Measurements from ENCODE around the gene PFKP. TPM values are rescaled to one million over a fixed set of nuclear protein-coding genes. Genes with fewer than 3 reads are reported as not detected.

Gene PFKP
- total RNA-seq, 1 experiment from 2014 or later, result 232 TPM

GRCh38 chr10:3122034-3122433 is 54.7 kb downstream of the PFKP start:
- Histone ChIP-seq H3K27ac (ENCODE audit: low read length) (no peak overlapping the region), H3K36me3 (ENCODE audit: control insufficient read depth, insufficient read depth, low read length) (peaks cover 13% of the 10 kb centered on the region), H3K9me3 (ENCODE audit: control insufficient read depth, insufficient read depth, low read depth, low read length) (no peaks in the 10 kb centered on the region), H3K4me1 (ENCODE audit: control insufficient read depth, insufficient read depth, low read length) (no peaks in the 10 kb centered on the region), H3K27me3 (ENCODE audit: control insufficient read depth, insufficient read depth, low read length) (no peaks in the 10 kb centered on the region), H3K4me3 (ENCODE audit: low read depth in 2 of 2, low read length in 2 of 2) (no peak overlapping the region)
- intact Hi-C loops (cut with micrococcal nuclease; ENCODE audit: unreplicated experiment), result no loop called here
- ChIA-PET POLR2A (no interaction called here), CTCF (no interaction called here)
- TF ChIP-seq POLR2AphosphoS5 (IDR thresholded peaks at IDR 0.05; ENCODE audit: low read depth, low read length) (no peak), TCF7L2 (IDR thresholded peaks at IDR 0.05; ENCODE audit: low read depth, low read length) (no peak)
- DNase-seq (ENCODE audit: low read depth, low spot score), result no peak
- no TSS peak for BruUV-seq (replicated peaks)
- no peak for ATAC-seq
- in situ Hi-C loops (cut with HindIII; ENCODE audit: low pct_unique_long_range_greater_than_20kb, low sequenced_read_pairs), result no loop called here

GRCh38 chr10:3122486-3123205 is 55.3 kb downstream of the PFKP start:
- Histone ChIP-seq H3K27me3 (ENCODE audit: control insufficient read depth, insufficient read depth, low read length) (no peaks in the 10 kb centered on the region), H3K9me3 (ENCODE audit: control insufficient read depth, insufficient read depth, low read depth, low read length) (no peaks in the 10 kb centered on the region), H3K4me1 (ENCODE audit: control insufficient read depth, insufficient read depth, low read length) (no peaks in the 10 kb centered on the region), H3K4me3 (ENCODE audit: low read depth in 2 of 2, low read length in 2 of 2) (no peak overlapping the region), H3K36me3 (ENCODE audit: control insufficient read depth, insufficient read depth, low read length) (peaks cover 13% of the 10 kb centered on the region), H3K27ac (ENCODE audit: low read length) (no peak overlapping the region)
- ATAC-seq, result no peak
- no TSS peak for BruUV-seq (replicated peaks)
- ChIA-PET CTCF (no interaction called here), POLR2A (no interaction called here)
- in situ Hi-C loops (cut with HindIII; ENCODE audit: low pct_unique_long_range_greater_than_20kb, low sequenced_read_pairs) (no loop called here), intact Hi-C loops (cut with micrococcal nuclease; ENCODE audit: unreplicated experiment) (no loop called here)
- no peak for DNase-seq (ENCODE audit: low read depth, low spot score)
- TF ChIP-seq CTCF (IDR thresholded peaks at IDR 0.05), result no peak
- no peak for TF ChIP-seq TCF7L2 (IDR thresholded peaks at IDR 0.05; ENCODE audit: low read depth, low read length)
- TF ChIP-seq SIN3A (IDR thresholded peaks at IDR 0.05; ENCODE audit: borderline replicate concordance, insufficient read depth, low read depth, low read length), result no peak
- TF ChIP-seq REST (IDR thresholded peaks at IDR 0.05; ENCODE audit: insufficient read depth in 1 of 2, low read depth in 2 of 2, low read length in 1 of 2), result no peak
- no peak for TF ChIP-seq POLR2AphosphoS5 (IDR thresholded peaks at IDR 0.05; ENCODE audit: low read depth, low read length)
